ENCODE measurements around the gene SMAD6.

Gene SMAD6

DNA sequence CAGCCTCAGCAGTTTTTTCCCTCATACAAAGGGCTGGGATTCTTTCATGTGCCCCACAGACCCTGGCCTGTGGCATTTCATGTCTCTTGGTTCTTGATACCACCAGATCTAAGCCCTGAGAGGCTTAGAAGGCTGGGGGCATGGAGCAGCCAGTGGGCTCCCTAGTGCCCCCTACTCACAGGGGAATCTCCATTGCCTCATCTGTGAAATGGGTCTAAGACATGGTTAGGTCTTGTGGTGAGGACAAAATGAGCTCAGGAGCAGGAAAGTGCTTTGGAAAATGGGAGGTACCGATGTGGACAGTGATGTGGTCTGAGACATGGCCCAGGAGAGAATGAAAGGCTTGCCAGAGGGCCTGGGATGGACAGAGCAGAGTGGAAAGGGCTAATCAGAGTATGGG, 94.3 kb downstream of the SMAD6 start:
- DNase-seq (ENCODE audit: low read depth): no peak

DNA sequence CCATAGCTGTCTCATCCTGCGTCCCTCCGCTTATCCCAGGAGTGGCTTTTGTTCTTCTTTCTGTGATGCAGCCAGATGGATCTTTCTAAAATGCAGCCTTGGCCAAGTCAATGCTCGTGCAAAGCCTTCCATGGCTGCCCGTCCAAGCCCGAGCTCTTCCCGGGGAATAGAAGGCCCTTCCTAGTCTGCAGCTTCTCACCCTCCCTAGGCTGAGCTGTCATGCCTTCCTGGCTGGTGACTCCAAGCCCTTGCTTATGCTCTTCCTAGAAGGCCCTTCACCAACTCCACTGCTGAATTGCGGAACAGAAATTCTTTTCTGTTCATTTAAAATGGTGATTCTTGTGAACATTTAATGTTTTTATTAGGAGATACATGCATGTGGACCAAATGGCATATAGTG, 95.9 kb downstream of the SMAD6 start:
- DNase-seq (ENCODE audit: low read depth): no peak

DNA sequence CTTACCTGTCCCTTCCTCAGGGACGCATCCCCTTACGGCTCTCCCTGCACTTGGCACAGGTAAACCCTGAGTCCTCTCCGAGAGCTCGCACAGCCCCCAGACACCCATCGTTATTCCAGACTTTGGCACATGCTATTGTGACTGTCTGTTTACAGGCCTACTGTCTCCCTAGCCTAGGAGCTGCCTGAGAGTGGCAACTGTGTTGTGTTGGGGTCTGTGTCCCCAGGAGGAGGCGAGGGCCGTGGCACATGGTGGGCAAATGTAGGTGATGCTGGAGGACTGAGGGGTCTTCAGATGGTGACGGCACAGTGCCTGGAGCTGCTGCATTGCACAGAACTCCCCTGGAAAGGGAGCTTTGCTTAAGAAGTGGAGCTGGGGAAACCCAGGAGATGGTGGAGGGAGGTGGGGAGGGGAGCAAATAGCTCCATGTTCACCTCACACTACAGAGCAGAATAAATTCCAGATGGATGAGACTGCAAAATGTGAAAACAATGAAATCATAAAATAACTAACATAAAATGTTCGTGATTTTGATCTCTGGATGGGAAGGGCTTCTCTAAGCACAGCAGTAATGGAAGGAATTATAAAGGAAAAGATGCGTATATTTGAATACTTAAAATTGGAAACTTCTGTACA, 96.5 kb downstream of the SMAD6 start:
- peak; percentile 65 for DNase-seq (ENCODE audit: low read depth)

DNA sequence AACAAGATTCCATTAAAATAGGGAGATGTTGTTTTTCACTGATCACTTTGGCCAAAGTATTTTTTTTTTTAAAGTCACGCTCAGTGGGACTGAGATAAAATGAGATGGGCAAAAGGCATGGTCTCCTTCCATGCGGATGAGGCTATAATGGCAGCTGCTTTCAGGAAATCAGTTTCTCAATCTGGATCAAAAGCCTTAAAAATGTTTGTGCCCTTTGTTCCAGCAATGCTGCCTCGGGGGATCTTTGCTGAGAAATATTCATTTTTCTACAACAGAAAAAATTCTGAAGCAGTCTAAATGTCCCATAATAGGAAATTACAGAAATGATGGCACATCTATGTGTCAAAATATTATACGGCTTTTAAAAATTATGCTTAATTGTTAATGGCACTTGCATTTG, 97.2 kb downstream of the SMAD6 start:
- DNase-seq (ENCODE audit: low read depth): no peak

DNA sequence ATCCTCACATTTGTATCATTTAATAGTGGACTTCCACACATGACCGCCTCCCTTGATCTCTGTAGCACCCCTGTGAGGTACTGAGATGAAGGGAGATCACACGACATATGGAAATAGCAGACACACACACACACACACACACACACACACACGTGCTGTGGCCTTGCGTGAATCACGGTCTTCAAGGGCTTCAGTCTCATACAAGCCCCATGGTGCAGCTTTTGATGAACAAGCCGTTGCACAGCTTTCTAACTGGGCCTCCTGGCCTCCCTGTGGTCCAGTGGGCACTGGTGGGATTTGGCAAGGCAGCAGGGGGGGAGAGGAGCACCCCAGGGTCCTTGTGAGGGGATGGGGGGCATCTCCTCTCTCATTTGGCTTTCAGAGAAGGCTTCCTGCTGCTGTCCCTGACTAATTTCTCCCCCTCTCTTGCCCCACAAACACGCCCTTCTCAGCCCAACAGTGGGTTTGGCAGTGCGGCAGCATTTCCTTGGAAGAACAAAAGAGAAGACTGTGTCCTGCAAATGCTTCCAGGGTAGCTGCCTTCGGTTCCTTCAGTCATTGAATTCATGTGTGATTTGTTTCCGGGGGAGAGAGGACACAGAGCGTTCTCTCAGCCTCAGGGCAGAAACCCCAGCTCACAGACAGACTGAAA, 98.7 kb downstream of the SMAD6 start:
- no peak for DNase-seq (ENCODE audit: low read depth)

DNA sequence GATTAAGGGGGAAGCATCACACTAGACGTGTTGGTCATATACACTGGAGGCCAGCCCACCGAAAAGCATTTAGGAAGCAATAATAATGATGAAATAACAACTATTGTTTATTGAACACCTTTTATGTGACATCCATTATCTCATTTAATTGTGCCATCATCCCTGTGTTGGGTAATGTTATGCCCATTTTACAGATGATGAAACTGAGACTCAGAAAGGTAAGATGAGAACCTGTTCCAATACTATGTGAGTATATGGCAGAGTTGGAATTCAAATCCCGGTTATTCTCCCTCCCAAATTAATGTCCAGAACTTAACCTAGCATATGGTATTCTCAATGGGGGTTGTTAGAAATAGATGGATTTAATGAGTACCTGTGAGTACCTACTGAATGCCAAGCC, 99.2 kb downstream of the SMAD6 start:
- no peak for DNase-seq (ENCODE audit: low read depth)

DNA sequence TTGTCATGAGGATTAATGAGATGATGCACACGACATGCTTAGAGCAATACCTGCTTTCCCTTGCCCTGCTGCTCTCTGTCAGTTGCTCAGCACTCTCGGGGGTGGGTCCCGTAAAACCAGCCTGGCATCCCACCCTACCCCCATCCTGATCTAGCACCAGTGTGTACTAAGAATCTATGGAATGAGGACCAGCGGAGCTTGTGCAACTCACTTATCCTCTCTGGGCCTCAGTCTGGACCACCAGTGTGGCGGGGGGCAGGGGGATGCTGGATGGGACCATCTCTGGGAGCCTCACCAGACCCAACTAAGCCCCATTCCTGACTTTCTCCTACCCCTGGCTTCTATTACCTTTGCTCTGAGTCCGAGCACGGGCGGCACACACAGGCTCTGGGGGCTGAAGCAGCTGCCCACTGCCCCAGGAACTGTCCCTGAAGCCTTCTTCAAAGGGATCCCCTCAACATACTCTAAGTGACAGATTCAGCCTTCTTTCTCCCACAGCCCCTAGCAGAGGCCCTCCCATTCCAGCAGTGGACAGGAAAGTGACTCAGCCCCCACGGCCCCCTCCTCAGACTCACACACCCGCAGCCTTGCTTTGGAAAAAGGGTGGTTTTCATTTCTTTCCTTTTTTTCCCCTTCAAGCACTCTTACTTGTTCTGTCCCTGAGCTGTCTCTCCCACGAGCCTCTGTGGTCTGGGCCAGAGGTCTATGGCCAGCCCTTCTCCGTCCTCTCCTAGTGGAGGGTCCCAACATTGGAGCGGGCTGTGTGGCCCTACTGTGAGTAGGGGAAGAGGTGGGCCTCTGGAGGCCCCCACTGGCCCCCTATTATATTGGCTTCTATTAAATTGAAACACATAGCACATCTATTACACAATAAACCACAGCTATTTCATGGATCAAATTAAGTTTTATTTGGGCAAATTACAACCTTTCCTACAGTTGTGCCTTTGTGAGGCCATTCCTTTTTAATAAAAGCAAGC, 100.3 kb downstream of the SMAD6 start:
- DNase-seq (ENCODE audit: low read depth): peak; percentile 64

DNA sequence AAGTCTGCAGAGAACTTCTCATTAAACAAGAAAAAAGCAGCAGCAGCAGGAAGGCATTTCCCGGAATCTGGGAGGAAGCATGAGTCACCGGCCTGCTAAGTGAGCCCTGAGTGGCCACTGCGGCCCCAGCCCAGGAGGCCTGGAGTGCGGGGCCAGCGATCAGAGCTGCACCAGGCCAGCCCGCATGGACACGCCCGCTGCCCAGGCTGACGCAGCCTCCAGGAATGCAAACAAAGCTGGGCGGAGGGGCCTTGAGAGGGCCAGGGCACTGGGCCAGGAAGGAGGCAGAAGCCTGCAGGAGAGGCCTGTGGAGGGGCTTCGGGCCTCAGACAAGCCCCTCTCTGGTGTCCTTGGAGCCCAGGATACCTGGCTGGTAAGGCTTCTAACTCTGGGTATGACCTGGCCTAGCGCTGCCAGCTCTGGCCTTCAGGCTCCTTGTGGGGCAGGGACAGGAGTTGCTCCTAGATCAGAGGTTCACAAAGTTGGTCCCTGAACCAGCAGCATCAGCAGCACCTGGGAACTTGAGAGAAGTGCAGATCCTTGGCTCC, 101.2 kb downstream of the SMAD6 start:
- peak; percentile 98 for DNase-seq (ENCODE audit: low read depth)

DNA sequence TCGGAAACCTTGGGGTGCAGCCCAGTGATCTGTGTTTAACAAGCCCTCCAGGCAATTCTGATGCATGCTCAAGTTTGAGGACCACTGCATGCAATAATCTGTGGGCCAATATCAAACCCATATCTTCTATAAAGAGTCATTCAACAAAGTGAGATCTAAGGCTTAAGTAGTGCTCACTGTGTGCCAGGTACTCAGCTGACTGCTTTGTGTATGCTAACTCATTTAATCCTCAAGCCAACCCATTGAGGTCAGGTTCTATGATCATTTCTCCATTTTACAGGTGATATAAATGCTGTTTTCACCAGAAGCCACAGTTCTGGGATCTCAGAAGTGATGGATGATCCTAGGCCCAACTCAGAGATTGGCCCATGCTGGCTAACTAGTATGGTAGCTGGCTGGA, 101.7 kb downstream of the SMAD6 start:
- DNase-seq (ENCODE audit: low read depth): no peak

DNA sequence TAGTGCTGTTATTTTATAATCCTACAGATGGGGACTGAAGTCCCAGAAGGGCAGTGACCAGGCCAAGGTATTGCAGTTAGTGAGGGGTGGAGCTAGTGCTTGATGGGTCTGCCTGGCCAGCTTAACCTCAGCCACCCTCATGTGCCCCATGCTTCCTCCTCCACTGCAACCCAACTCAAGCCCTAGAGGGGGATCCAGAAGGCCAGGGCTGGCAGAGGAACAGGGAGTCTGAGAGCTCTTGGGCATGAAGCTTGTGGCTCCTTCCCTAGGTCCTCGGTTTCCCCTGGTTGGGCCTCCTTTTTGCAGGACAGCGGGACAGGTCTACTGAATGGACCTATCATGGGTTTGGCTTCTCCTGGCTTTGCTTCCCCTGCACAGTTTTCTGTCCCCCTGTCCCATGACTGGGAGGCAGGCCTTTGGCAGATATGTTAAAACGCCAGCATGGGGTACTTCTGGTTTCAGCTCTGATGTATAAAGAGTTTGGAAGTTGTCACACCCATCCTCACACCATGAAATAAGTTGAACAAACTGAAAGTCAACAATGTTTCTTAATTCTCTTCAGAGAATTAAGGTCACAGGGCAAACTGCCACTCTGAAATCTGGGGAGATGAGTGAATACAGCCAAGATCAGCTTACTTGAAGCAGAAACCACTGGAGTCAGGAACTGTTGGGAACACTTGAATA, 103.3 kb downstream of the SMAD6 start:
- DNase-seq (ENCODE audit: low read depth): no peak

DNA sequence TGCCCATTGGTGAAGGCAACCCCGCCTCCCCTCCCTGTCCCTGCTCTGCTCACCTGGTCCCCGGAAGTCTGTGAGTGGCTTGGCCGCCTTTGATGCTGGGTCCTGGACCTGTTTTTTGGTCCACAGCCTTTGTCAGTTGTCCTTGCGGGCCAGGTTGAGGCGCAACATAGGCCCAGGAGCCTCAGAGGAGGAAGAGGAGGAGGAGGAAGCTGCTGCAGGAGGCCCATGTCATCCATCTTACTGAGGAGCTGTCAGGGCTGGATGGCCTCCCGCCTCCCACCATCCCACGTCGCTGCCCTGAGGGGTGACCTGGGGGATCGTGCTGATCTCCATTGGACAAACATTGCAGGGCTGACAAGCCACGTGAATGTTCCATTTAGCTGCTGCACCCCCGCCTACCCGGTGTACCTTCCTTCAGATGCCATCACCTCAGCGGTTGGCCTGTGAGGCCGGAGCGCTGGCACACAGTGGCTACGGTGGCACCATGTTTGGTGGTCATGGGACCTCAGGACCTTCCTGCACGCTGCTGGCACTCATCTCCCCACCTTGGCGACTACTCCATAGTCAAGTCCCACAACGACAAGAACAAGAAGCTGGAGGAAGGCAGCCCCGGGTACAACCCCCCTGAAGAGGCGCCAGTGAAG, 106.3 kb downstream of the SMAD6 start:
- no peak for DNase-seq (ENCODE audit: low read depth)

DNA sequence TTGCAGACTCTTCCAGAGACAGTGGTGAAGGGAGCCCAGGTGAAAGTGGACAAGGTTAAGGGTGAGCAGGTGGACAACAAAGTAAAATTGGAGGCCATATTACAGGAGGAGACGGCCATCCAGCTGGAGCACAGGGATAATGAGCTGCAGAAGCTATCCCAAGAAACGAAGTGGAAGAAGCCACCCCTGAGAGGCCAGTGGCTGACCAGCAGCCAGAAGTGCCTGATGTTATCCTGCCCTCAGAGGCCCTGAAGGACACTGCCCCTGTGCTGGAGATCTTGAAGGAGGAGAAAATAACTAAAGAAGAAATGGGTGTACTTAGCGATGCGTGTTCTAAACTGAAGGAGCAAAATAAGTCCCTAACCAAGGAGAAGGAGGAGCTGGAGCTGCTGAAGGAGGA, 107.6 kb downstream of the SMAD6 start:
- DNase-seq (ENCODE audit: low read depth): no peak

DNA sequence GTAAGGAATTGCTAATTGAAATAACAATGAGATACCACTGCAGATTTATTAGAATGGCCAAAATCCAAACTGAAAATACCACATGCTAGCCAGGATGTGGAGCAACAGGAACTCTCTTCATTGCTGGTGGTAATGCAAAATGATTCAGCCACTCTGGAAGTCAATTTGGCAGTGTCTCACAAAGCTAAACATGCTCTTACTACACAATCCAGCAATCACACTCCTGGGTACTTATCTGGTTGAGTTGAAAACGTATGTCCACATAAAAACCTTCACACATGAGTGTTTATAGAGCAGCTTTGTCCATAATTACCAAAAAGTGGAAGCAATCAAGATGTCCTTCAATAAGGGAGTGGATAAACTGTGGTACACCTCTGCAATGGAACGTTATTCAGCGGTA, 113.3 kb downstream of the SMAD6 start:
- no peak for DNase-seq (ENCODE audit: low read depth)

DNA sequence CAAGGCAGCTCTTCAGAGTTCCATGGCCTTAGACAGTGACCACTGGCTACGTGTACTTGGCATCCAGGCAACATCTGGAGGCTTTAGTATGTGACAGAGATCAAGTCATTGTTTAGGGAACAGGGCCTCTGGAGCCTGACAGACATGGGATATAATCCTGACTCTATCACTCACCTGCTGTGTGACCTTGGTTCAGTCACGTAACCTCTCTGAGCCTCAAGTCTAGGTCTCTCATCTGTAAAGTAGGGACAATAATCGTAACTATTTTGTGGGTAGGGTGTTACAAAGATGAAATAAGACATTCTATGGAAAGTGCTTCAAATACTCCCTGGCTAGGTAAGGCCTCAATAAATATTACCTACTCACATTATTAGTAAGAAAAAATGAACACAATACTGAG, 114.2 kb downstream of the SMAD6 start:
- no peak for DNase-seq (ENCODE audit: low read depth)

DNA sequence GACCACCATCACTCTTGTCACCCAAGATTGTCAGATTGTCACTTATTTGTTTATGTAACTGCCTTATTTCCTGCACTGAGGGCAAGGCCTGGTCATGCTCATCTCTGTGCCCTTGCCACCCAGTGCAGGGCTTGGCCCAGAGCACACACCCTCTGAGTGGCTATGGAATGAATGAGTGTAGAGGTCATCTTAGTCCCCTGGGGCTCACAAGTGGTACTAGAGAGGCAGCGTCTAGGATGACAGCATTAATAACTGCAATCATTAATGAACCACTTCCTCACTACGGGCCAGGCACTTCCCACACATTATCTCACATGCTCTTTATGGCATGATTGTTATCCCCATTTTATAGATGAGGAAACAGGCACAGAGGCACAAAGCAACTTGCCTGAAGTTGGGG, 117.0 kb downstream of the SMAD6 start:
- no peak for DNase-seq (ENCODE audit: low read depth)

DNA sequence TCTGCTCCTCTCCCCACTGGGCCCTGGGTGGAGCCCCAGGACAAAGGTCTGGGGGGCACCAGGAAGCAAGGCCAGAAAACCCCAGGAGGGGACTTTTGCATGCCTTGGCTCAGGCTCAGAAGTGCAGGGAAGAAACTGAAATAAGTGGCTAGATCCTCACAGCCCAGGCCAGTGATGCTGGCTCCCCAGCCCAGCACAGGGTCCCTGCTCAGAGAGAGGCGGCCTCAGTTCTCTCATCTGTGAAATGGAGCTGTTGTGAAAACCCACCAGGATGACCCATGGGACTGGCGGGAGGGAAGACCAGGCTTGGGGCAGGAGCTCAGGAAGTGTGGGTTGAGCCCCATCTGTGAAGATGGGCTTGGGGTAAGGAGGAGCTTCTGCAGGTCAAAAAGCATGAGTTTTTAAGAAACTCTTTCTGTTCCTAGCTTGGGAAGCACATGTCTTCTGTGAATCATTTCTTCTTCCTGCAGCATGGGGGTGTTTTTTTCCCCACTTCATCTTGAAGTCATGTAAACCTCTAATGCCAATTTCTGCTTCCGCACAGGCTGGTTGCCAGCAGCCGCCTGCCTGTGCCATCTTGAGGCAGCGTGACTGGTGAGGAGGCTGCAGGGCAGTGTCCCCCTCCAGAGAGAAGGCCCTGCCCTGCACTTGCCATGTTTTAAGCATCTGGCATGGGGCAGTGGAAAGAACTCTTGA, 118.6 kb downstream of the SMAD6 start:
- no peak for DNase-seq (ENCODE audit: low read depth)

DNA sequence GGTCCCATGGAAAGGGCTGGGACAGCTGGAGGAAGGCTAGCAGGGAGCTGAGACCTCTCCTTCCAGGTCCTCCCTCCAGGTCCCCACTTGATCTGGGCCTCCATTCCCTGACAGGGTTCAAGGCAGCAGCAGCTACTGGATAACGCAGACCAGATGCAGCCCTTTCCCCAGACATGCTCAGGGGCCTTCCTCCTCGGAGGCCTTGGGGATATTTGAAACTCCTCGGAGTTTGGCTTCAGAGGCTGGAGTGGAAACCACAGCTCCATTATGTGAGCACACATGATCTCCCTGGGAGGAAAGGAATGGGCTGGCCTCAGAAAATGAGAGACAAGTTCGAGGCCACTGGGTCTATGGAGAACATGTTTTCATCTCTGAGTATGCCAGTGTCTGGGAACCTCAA, 119.3 kb downstream of the SMAD6 start:
- no peak for DNase-seq (ENCODE audit: low read depth)

DNA sequence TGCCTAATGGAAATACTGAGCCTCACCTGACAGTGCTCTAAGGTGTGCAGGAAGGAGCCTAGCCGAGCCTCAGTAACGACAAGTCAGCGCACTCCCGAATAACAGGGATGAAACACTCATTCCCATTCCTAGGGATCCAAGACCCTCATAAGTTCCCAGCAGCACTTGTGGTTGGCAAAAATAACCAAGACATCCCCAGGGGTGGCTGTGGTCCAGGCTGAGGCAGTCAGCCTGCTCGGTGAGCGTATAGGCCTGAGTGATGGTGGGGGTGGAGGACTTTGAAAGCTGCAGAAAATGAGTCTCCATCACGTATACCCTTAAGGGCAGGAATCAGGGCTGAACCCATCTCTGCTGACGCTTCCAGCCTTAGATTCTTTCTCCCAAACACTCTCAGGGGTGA, 120.1 kb downstream of the SMAD6 start:
- no peak for DNase-seq (ENCODE audit: low read depth)

DNA sequence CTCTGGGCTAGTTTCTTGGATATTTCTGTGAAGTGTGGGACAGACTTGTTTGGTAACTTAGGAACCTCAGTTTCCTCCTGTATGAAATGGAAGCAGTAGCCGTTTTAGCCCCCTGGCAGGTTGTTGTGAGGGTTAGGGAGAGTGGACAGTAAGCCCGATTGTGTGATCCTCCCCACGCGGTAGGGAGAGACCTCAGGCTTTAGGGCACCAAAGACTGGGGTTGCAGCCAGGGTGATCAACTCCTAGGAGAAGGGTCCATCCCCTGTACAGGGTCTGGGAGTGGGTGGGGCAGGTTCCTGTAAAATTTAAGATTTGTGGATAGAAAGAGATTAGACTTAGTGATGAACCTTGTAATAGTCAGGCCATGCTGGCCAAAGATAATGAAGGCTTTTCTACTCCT, 120.5 kb downstream of the SMAD6 start:
- no peak for DNase-seq (ENCODE audit: low read depth)

DNA sequence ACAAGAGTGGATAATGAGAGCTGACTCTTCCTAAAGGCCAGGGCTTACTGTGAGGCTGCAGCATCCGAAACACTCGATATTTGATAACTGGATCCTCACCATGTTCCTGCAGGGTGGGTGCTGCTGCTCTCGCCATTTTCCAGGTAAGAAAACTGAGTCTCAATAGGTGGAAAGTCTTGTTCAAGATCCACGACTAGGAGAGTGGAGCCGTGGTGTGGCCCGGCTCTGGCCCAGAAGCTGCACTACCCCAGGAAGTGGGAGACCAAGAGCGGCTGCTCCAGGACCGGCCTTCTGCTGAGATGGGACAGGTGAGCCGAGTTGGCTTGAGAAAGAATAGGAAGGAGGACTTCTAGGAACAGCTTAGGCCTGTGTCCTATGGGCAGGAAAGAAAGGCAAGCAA, 121.6 kb downstream of the SMAD6 start:
- DNase-seq (ENCODE audit: low read depth): no peak

DNA sequence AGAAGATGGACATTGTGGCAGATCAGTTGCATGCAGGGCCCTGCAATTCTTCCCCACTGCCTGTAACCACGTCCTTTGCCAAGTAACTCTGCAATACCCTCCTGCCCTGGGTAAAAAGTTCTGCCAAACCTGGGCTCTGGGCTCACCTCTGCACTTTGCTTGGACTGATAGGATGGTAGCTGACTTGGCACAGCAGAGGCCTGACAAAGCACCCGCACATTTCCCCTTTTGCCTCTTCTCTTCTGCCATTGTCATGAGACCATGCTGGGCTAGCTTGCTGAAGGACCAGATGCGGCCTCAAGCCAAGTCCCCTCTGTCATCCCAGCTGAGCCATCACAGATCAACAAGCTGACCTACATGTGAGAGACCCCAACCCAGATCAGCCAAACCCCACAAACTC, 122.4 kb downstream of the SMAD6 start:
- DNase-seq (ENCODE audit: low read depth): no peak
